ENCODE data around the gene SRRM2. TPM values are rescaled to one million over a fixed set of nuclear protein-coding genes. Genes with fewer than 3 reads are reported as not detected.

Gene SRRM2
- total RNA-seq, 1 experiment from 2014 or later = 69.0 TPM

GRCh38 chr16:2710711-2711231 is 41.7 kb upstream of the SRRM2 start:
- DNase-seq = no peak
- Histone ChIP-seq H3K4me3 (ENCODE audit: insufficient read depth, low read depth, low read length) (no peak overlapping the region), H3K27me3 (ENCODE audit: control insufficient read depth, insufficient read depth, low read length) (peaks cover 1% of the 10 kb centered on the region; the same call in 1 of the 2 replicates), H3K36me3 (replicated peaks; ENCODE audit: control insufficient read depth, insufficient read depth, low read length) (peaks cover 5% of the 10 kb centered on the region)

GRCh38 chr16:2711370-2712062 is 40.9 kb upstream of the SRRM2 start:
- no peak for DNase-seq
- Histone ChIP-seq H3K4me3 (ENCODE audit: insufficient read depth, low read depth, low read length) (no peak overlapping the region), H3K27me3 (ENCODE audit: control insufficient read depth, insufficient read depth, low read length) (peaks cover 2% of the 10 kb centered on the region; the same call in 1 of the 2 replicates), H3K36me3 (replicated peaks; ENCODE audit: control insufficient read depth, insufficient read depth, low read length) (peaks cover 5% of the 10 kb centered on the region)

DNA sequence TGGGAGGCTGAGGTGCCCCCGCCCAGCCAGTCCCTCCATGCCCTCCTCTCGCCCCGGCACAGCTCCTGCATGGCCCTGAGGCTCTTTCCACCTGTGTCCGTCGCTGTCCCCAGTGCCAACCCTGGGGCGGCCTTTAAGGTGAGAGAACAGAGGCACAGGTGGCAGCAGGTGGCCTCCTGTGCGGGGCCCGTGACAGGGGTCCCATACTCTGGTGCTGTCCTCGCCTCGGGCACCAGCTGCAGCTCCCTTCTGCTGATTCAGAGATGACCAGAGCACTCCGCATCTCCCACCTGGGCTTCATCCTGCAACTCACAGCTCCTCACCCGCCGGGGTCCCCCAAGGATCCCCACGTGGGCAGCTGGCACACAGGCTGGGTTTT is 40.4 kb upstream of the SRRM2 start:
- no peak for DNase-seq
- no peak overlapping the region for H3K4me3 ChIP-seq (ENCODE audit: insufficient read depth, low read depth, low read length)
- H3K27me3 ChIP-seq (ENCODE audit: control insufficient read depth, insufficient read depth, low read length) = peaks cover 2% of the 10 kb centered on the region; the same call in 1 of the 2 replicates
- H3K36me3 ChIP-seq (replicated peaks; ENCODE audit: control insufficient read depth, insufficient read depth, low read length) = peaks cover 5% of the 10 kb centered on the region

DNA sequence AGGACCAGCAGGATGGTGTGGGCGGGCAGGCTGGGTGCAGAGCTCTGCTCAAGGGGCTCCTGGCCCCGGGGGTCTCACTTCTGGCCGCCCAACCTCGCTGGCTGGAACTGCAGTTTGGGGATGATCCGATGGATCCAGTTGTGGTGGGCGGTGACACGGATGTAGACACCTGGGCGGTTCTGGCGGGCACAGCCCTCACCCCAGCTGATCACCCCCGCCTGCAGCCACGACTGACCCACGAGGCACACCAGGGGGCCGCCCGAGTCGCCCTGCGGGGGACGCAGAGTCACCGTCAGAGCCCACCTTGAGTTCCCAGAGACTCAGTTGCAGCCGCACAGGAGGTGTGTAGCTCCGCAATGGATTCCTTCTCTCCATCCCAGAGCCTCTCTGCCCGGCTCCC is 39.9 kb upstream of the SRRM2 start:
- DNase-seq = no peak
- H3K36me3 ChIP-seq (replicated peaks; ENCODE audit: control insufficient read depth, insufficient read depth, low read length) = peaks cover under 1% of the 10 kb centered on the region
- H3K27me3 ChIP-seq (ENCODE audit: control insufficient read depth, insufficient read depth, low read length) = peaks cover 2% of the 10 kb centered on the region; the same call in 1 of the 2 replicates

DNA sequence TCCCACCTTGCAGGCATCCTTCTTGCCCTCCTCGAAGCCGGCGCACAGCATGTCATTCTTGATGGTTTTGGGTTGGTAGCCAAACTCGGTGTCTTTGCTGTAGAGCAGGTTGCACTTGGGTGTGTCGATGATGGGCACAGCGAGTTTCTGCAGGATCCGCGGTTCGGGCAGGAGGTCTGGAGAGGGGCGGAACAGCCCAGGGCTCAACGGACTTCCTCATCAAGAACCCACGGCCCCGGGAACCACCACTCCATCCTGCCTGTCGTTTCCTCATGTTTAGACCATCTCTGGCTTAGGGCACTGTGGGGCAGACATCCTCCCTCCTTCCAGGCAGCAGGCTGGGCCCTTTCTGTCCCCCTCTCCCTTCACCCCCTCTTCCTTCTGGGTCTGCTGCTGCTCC is 38.9 kb upstream of the SRRM2 start:
- Histone ChIP-seq H3K4me3 (ENCODE audit: insufficient read depth, low read depth, low read length) (no peak overlapping the region), H3K36me3 (replicated peaks; ENCODE audit: control insufficient read depth, insufficient read depth, low read length) (no peaks in the 10 kb centered on the region; the same call in 1 of the 2 replicates), H3K27me3 (ENCODE audit: control insufficient read depth, insufficient read depth, low read length) (peaks cover 2% of the 10 kb centered on the region; the same call in 1 of the 2 replicates)
- DNase-seq = no peak

More for the DNA sequence above, 39.9 kb upstream of the SRRM2 start:
- H3K4me3 ChIP-seq (ENCODE audit: insufficient read depth, low read depth, low read length) = no peak overlapping the region

GRCh38 chr16:2713985-2714774 is 38.3 kb upstream of the SRRM2 start:
- peaks cover 2% of the 10 kb centered on the region; the same call in 1 of the 2 replicates for H3K27me3 ChIP-seq (ENCODE audit: control insufficient read depth, insufficient read depth, low read length)
- DNase-seq = no peak
- H3K4me3 ChIP-seq (ENCODE audit: insufficient read depth, low read depth, low read length) = no peak overlapping the region

DNA sequence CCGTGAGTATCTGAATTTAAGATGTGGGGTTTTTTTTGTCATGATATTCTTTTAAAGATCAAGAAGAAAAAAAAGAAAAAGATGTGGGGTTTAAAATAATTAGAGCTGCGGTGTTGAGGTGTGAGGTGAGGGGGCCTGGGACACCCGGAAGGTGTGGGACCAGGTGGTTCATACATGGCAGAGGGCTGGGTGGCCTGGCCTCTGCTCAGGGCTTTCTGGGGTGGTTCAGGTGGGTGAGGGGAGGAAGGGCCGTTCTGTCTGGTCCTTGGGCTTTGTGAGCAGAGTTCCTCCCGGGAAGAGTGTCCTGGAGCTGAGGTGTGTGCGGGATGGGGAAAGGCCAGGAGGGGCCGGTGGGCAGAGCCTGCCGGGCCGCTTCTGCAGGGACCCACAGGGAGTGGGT is 37.4 kb upstream of the SRRM2 start:
- DNase-seq = no peak
- no peaks in the 10 kb centered on the region for H3K36me3 ChIP-seq (replicated peaks; ENCODE audit: control insufficient read depth, insufficient read depth, low read length)
- peaks cover 2% of the 10 kb centered on the region; the same call in 1 of the 2 replicates for H3K27me3 ChIP-seq (ENCODE audit: control insufficient read depth, insufficient read depth, low read length)
- peak overlapping the region; percentile 3; the same call in 1 of the 2 replicates for H3K4me3 ChIP-seq (ENCODE audit: insufficient read depth, low read depth, low read length)

More at GRCh38 chr16:2713985-2714774, 38.3 kb upstream of the SRRM2 start:
- H3K36me3 ChIP-seq (replicated peaks; ENCODE audit: control insufficient read depth, insufficient read depth, low read length) = no peaks in the 10 kb centered on the region; the same call in 1 of the 2 replicates

DNA sequence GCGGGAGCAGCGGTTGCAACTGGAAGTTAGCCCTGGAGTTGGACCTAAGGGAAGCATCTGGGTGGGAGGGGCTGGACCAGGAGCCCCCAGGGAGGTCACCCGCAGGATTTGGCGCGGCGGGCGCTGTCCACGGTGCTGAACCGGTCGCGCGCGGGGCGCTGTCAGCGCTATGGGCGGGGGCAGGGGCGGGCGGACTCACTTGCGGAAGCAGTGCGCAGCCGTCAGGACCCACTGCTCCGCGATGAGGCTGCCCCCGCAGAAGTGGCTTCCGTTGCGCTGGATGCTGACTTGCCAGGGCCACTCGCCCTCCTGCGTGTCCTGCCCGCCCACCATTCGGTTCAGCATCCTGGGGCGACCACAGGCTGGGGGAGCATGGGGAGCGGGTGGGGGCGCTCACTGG is 36.9 kb upstream of the SRRM2 start:
- Histone ChIP-seq H3K36me3 (replicated peaks; ENCODE audit: control insufficient read depth, insufficient read depth, low read length) (no peaks in the 10 kb centered on the region), H3K27me3 (ENCODE audit: control insufficient read depth, insufficient read depth, low read length) (peaks cover 2% of the 10 kb centered on the region; the same call in 1 of the 2 replicates), H3K4me3 (ENCODE audit: insufficient read depth, low read depth, low read length) (peak overlapping the region; percentile 3; the same call in 1 of the 2 replicates)
- peak; percentile 96 for DNase-seq

DNA sequence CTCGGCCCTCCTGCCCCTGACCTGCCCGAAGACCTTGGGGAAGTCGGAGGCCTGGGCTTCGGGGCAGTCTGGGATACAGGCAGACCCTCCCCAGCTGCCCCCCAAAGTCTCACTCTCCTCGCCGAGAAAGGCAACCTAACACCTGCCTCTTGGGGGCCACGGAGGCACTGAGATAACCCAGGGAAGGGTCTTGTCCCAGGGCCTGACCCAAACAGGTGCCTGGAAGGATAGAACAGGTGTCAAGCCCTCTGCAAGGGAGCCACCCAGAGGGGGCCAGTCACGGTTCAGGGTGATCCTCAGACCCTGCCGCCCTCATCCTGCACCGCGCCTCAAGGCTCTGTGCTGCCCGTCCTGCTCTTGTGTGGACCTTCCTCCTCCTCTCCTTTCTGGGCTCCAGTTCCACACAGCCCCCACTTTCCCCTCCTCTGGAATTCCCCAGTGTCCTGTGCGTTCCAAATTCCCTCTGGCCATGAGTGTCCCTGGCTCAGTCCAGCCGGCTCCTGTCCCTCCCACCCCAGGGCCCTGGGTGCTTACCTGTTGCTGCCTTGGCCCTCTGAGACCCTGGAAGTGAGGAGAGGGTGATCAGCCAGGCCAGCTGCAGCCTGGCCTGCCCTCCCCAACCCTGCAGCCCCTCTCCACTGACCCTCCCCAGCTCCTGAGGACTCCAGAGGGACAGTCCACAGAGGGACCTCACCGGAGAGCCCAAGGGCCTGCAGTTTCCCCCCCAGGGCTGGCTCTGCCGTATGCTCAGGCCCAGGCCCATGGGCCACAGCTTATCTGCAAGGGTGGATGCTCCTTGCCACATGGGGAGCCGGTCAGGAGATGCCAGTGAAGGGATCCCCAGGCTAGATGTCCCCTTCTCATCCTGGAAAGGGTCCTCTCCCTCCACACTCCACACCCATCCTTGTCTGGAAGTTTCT is 36.2 kb upstream of the SRRM2 start:
- DNase-seq = no peak
- H3K4me3 ChIP-seq (ENCODE audit: insufficient read depth, low read depth, low read length) = no peak overlapping the region
- no peaks in the 10 kb centered on the region for H3K36me3 ChIP-seq (replicated peaks; ENCODE audit: control insufficient read depth, insufficient read depth, low read length)
- H3K27me3 ChIP-seq (ENCODE audit: control insufficient read depth, insufficient read depth, low read length) = peaks cover 2% of the 10 kb centered on the region; the same call in 1 of the 2 replicates

GRCh38 chr16:2716948-2717347 is 35.5 kb upstream of the SRRM2 start:
- Histone ChIP-seq H3K4me3 (ENCODE audit: insufficient read depth, low read depth, low read length) (no peak overlapping the region), H3K27me3 (ENCODE audit: control insufficient read depth, insufficient read depth, low read length) (peaks cover 2% of the 10 kb centered on the region; the same call in 1 of the 2 replicates), H3K36me3 (replicated peaks; ENCODE audit: control insufficient read depth, insufficient read depth, low read length) (no peaks in the 10 kb centered on the region)
- DNase-seq = no peak

GRCh38 chr16:2717383-2718263 is 34.8 kb upstream of the SRRM2 start:
- Histone ChIP-seq H3K36me3 (replicated peaks; ENCODE audit: control insufficient read depth, insufficient read depth, low read length) (no peaks in the 10 kb centered on the region), H3K27me3 (ENCODE audit: control insufficient read depth, insufficient read depth, low read length) (peaks cover 2% of the 10 kb centered on the region; the same call in 1 of the 2 replicates), H3K4me3 (ENCODE audit: insufficient read depth, low read depth, low read length) (no peak overlapping the region)
- no peak for DNase-seq

GRCh38 chr16:2719328-2720063 is 32.9 kb upstream of the SRRM2 start:
- Histone ChIP-seq H3K36me3 (replicated peaks; ENCODE audit: control insufficient read depth, insufficient read depth, low read length) (no peaks in the 10 kb centered on the region), H3K27me3 (ENCODE audit: control insufficient read depth, insufficient read depth, low read length) (peaks cover 2% of the 10 kb centered on the region; the same call in 1 of the 2 replicates), H3K4me3 (ENCODE audit: insufficient read depth, low read depth, low read length) (no peak overlapping the region)
- no peak for DNase-seq
